SK-N-SH (cell line): ENCODE results near the gene OR52B6. TPM values are rescaled to one million over a fixed set of nuclear protein-coding genes. Genes with fewer than 3 reads are reported as not detected.

Experiments
- CTCF ChIA-PET: fragments of 300-600, 350-600 bp; formaldehyde crosslinking; extraction: SDS; loops from one replicate; lab custom pipeline; 2021; lab: Yijun Ruan, JAX
- POLR2A ChIA-PET: fragments of 350-600 bp; sonication (Branson Sonifier 250); formaldehyde crosslinking; extraction: SDS; loops from one replicate; lab custom pipeline; 2020; ENCODE audit warnings: antibody characterized with exemption, inconsistent platforms; lab: Yijun Ruan, JAX
- DNase-seq: peaks from one replicate; pipeline ENCODE4 v3.0.0; 2012
- H2AFZ ChIP-seq: fragments of 200-600 bp; sonication (generic); 2 replicates; pipeline ENCODE4 v1.8.1; 2016; ENCODE audit warnings: antibody characterized with exemption, mild to moderate bottlenecking, low read depth
- H3F3A ChIP-seq: fragments of 200-600 bp; sonication (generic); replicated peaks from 2 replicates; pipeline ENCODE3; 2016; ENCODE audit warnings: antibody characterized with exemption, mild to moderate bottlenecking; ENCODE audit not compliant: insufficient read depth
- H3K27ac ChIP-seq, 2 experiments: fragments of 200-500 bp in 1 of 2; fragments of 200-600 bp in 1 of 2; sonication (Bioruptor generic) in 1 of 2; sonication (generic), shearing (Covaris generic) in 1 of 2; 2 replicates each; pipeline versions ENCODE4 v1.5.1 to v1.6.1; 2014 to 2016; ENCODE audit warnings: low read depth in 2 of 2, inconsistent platforms in 1 of 2, low read length in 1 of 2, mild to moderate bottlenecking in 1 of 2, mixed read lengths in 1 of 2
- H3K27me3 ChIP-seq: fragments of 200-600 bp; sonication (generic), shearing (Covaris generic); 2 replicates; pipeline ENCODE4 v1.6.1; 2016; ENCODE audit warnings: mixed run types; ENCODE audit not compliant: insufficient read depth
- H3K36me3 ChIP-seq, 2 experiments: fragments of 200-500 bp in 1 of 2; fragments of 200-600 bp in 1 of 2; sonication (Bioruptor generic) in 1 of 2; sonication (generic) in 1 of 2; replicated peaks in 1 of 2; 2 replicates each; pipeline versions ENCODE3 to v1.5.1; 2014 to 2016; ENCODE audit warnings: low read length in 1 of 2, mild to moderate bottlenecking in 1 of 2; ENCODE audit not compliant: insufficient read depth in 2 of 2, control insufficient read depth in 1 of 2
- H3K4me1 ChIP-seq, 2 experiments: fragments of 200-500 bp in 1 of 2; fragments of 200-600 bp in 1 of 2; sonication (Bioruptor generic) in 1 of 2; sonication (generic), shearing (Covaris generic) in 1 of 2; 2 replicates each; pipeline versions ENCODE4 v1.5.1 to v1.6.1; 2014 to 2016; ENCODE audit warnings: low read depth in 1 of 2, low read length in 1 of 2, mixed run types in 1 of 2; ENCODE audit not compliant: insufficient read depth in 2 of 2, control insufficient read depth in 1 of 2
- H3K4me2 ChIP-seq: fragments of 200-600 bp; sonication (generic), shearing (Covaris generic); 2 replicates; pipeline ENCODE4 v1.6.1; 2017; ENCODE audit warnings: mixed run types
- H3K4me3 ChIP-seq, 2 experiments: fragments of 200-500 bp in 1 of 2; fragments of 200-600 bp in 1 of 2; sonication (Bioruptor generic) in 1 of 2; sonication (generic), shearing (Covaris generic) in 1 of 2; 2 replicates each; pipeline versions ENCODE4 v1.5.1 to v1.8.1; 2014 to 2016; ENCODE audit warnings: low read depth in 2 of 2, inconsistent platforms in 1 of 2, low read length in 1 of 2, mild to moderate bottlenecking in 1 of 2, mixed read lengths in 1 of 2, moderate library complexity in 1 of 2
- H3K79me2 ChIP-seq: fragments of 200-600 bp; sonication (generic); 2 replicates; pipeline ENCODE4 v1.8.1; 2017; ENCODE audit warnings: mild to moderate bottlenecking; ENCODE audit not compliant: insufficient read depth
- H3K9ac ChIP-seq: fragments of 200-600 bp; sonication (generic); 2 replicates; pipeline ENCODE4 v1.6.1; 2017; ENCODE audit warnings: mixed run types
- H3K9me2 ChIP-seq: fragments of 200-600 bp; sonication (generic); 2 replicates; pipeline ENCODE4 v1.6.1; 2017; ENCODE audit warnings: mixed run types
- H3K9me3 ChIP-seq: fragments of 200-600 bp; sonication (generic); 2 replicates; pipeline ENCODE4 v1.6.1; 2017; ENCODE audit warnings: mixed run types, mild to moderate bottlenecking, moderate library complexity
- H4K20me1 ChIP-seq: fragments of 200-600 bp; sonication (generic); 2 replicates; pipeline ENCODE4 v1.6.1; 2017; ENCODE audit warnings: mild to moderate bottlenecking, mixed run types; ENCODE audit not compliant: insufficient read depth
- CTCF ChIP-seq: fragments of 200-600 bp; sonication (generic); IDR thresholded peaks from 2 replicates; pipeline ENCODE4 v1.6.1; 2017; ENCODE audit warnings: antibody characterized with exemption, mild to moderate bottlenecking, moderate library complexity
- ELF1 ChIP-seq: IDR thresholded peaks from 2 replicates; pipeline ENCODE4 v1.4.0; 2012
- EZH2phosphoT487 ChIP-seq: fragments of 200-600 bp; sonication (generic); IDR thresholded peaks from 2 replicates; pipeline ENCODE4 v1.6.1; 2017; ENCODE audit warnings: low read depth, mixed run types, mild to moderate bottlenecking, antibody characterized with exemption, moderate library complexity, borderline replicate concordance
- FOXM1 ChIP-seq: IDR thresholded peaks from 2 replicates; pipeline ENCODE4 v1.4.0; 2012; ENCODE audit warnings: low read depth, mild to moderate bottlenecking
- GABPA ChIP-seq: IDR thresholded peaks from 2 replicates; pipeline ENCODE4 v1.4.0; 2012; ENCODE audit warnings: low read depth, mild to moderate bottlenecking
- JUND ChIP-seq: IDR thresholded peaks from 2 replicates; pipeline ENCODE4 v1.4.0; 2012
- MXI1 ChIP-seq: IDR thresholded peaks from 2 replicates; pipeline ENCODE4 v1.6.1; 2012; ENCODE audit warnings: mild to moderate bottlenecking, low read depth, low read length, improper control_type of control experiment
- NFIC ChIP-seq: IDR thresholded peaks from 2 replicates; pipeline ENCODE4 v1.4.0; 2012; ENCODE audit warnings: borderline replicate concordance
- RXRA ChIP-seq: IDR thresholded peaks from 2 replicates; pipeline ENCODE4 v1.4.0; 2012; ENCODE audit warnings: low read depth, mild to moderate bottlenecking, borderline replicate concordance
- SIN3A ChIP-seq: IDR thresholded peaks from 2 replicates; pipeline ENCODE4 v1.6.1; 2012; ENCODE audit warnings: low read depth, mild to moderate bottlenecking, low read length, moderate library complexity, borderline replicate concordance
- TAF1 ChIP-seq: IDR thresholded peaks from 2 replicates; pipeline ENCODE4 v1.6.1; 2012; ENCODE audit warnings: low read depth, mild to moderate bottlenecking, low read length, moderate library complexity, borderline replicate concordance
- WGBS: methylation state at CpG from one replicate; pipeline ENCODE4 v1.1.6; 2017; ENCODE audit warnings: low lambda C conversion rate; 5-methylcytosine and 5-hydroxymethylcytosine counted together
- polyA plus RNA-seq, 3 experiments: library from polyadenylated mRNA; depleted of rRNA; stranded (reverse); fragments of >200 nt; gene quantifications; 2 replicates each; pipeline ENCODE4 v1.2.3, GENCODE V29; 2012
- TF ChIP-seq, protein P1 (sequence below): IDR thresholded peaks from 2 replicates; pipeline ENCODE4; 2012

OR52B6 gene
- polyA plus RNA-seq, 1 of the 3 experiments (the other 2 are of a cell fraction): not detected

DNA sequence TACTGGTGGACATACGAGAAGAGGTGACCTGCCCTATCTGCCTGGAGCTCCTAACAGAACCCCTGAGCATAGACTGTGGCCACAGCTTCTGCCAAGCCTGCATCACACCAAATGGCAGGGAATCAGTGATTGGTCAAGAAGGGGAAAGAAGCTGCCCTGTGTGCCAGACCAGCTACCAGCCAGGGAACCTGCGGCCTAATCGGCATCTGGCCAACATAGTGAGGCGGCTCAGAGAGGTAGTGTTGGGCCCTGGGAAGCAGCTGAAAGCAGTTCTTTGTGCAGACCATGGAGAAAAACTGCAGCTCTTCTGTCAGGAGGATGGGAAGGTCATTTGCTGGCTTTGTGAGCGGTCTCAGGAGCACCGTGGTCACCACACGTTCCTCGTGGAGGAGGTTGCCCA, 22.6 kb downstream of the OR52B6 start:
- DNase-seq: no peak
- H4K20me1 ChIP-seq: no peaks in the 10 kb centered on the region
- no peak overlapping the region for H3K4me3 ChIP-seq
- CTCF ChIA-PET: interaction anchor here (1.1 kb wide), 1 partner anchor 208 kb away, joined by 3 read pairs; no protein-coding TSS in a partner anchor
- H3K27me3 ChIP-seq: peaks cover 24% of the 10 kb centered on the region
- TF ChIP-seq GABPA (no peak), FOXM1 (no peak), JUND (no peak), MXI1 (no peak)
- POLR2A ChIA-PET: no interaction called here
- no peaks in the 10 kb centered on the region for H3K79me2 ChIP-seq
- H3K36me3 ChIP-seq: no peaks in the 10 kb centered on the region
- H3K4me2 ChIP-seq: no peak overlapping the region
- no peaks in the 10 kb centered on the region for H3K9me2 ChIP-seq
- no peak overlapping the region for H3K27ac ChIP-seq
- 23% methylated on average over 8 of the region's 8 CpGs for WGBS
- peaks cover 8% of the 10 kb centered on the region for H3F3A ChIP-seq
- H3K4me1 ChIP-seq: peaks cover 0 to 3% of the 10 kb centered on the region in 2 experiments; a peak in 1 of 4 replicates
- no peak overlapping the region for H3K9ac ChIP-seq
- H2AFZ ChIP-seq: no peak overlapping the region
- no peaks in the 10 kb centered on the region for H3K9me3 ChIP-seq

DNA sequence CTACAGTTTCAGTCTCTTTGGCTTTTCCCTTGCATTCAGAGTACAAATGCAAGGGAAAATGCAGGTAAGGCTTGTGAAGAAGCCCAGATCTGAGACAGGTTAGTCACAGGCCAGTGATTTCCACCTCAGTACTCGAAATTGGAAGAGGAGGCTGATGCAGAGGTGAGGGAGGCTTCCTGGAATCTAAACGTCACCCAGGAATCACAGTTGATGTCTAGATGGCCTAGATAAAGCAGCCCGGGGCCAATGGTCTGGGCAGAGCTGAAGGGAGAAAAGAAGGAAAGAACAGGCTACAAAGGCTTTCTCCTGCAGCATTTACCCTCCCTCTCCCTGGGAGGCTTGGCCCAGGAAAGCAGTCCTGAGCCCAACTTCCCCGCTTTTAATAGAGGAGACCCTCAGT, 24.2 kb downstream of the OR52B6 start:
- WGBS: 8% methylated on average over 4 of the region's 4 CpGs
- peaks cover 26% of the 10 kb centered on the region for H3K27me3 ChIP-seq
- peaks cover 0 to 3% of the 10 kb centered on the region in 2 experiments; a peak in 1 of 4 replicates for H3K4me1 ChIP-seq
- H3K9ac ChIP-seq: no peak overlapping the region
- ChIA-PET CTCF (no interaction called here), POLR2A (no interaction called here)
- H4K20me1 ChIP-seq: no peaks in the 10 kb centered on the region
- H3K27ac ChIP-seq: no peak overlapping the region
- H3K79me2 ChIP-seq: no peaks in the 10 kb centered on the region
- H3K4me3 ChIP-seq: peak overlapping the region in 1 of 2 experiments; percentile 35; a peak in 1 of 4 replicates
- peak overlapping the region; percentile 73 for H3K4me2 ChIP-seq
- no peaks in the 10 kb centered on the region for H3K36me3 ChIP-seq
- DNase-seq: no peak
- TF ChIP-seq, protein P1, sequence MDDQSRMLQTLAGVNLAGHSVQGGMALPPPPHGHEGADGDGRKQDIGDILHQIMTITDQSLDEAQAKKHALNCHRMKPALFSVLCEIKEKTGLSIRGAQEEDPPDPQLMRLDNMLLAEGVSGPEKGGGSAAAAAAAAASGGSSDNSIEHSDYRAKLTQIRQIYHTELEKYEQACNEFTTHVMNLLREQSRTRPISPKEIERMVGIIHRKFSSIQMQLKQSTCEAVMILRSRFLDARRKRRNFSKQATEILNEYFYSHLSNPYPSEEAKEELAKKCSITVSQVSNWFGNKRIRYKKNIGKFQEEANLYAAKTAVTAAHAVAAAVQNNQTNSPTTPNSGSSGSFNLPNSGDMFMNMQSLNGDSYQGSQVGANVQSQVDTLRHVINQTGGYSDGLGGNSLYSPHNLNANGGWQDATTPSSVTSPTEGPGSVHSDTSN: no peak
- TF ChIP-seq JUND: no peak
- TF ChIP-seq RXRA: no peak
- H3K9me2 ChIP-seq: no peaks in the 10 kb centered on the region
- peaks cover 5% of the 10 kb centered on the region for H3F3A ChIP-seq
- 0 out of 2 replicates have a peak overlapping the region, but pooled peaks have one; percentile 27 for H2AFZ ChIP-seq
- no peaks in the 10 kb centered on the region for H3K9me3 ChIP-seq

DNA sequence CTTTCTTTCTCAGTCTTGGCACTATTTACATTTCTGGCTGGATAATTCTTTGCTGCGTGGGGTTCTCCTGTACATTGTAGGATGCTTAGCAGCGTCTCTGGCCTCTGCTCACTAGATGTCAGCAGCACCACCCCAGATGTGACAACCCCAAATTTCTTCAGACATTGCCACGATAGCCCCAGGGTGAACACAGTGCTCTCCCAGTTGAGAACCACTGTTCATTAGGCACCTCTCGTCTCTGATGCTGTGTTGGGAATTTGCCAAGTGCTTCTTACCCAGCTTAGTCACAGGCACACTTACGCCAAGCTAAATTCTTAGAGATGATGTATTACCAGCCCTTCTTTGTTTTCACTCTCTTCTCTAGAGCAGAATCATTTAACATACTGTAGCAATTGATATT, 25.2 kb downstream of the OR52B6 start:
- no peak overlapping the region for H2AFZ ChIP-seq
- WGBS: 8% methylated on average over 5 of the region's 5 CpGs

More for the DNA sequence above, 25.2 kb downstream of the OR52B6 start:
- H3K27ac ChIP-seq: no peak overlapping the region
- no peak for DNase-seq
- H3K4me2 ChIP-seq: peak overlapping the region; percentile 73
- no peaks in the 10 kb centered on the region for H3F3A ChIP-seq
- peaks cover 35% of the 10 kb centered on the region for H3K27me3 ChIP-seq
- H3K4me3 ChIP-seq: peak overlapping the region in 1 of 2 experiments; percentile 35; a peak in 1 of 4 replicates
- ChIA-PET CTCF (no interaction called here), POLR2A (no interaction called here)
- no peaks in the 10 kb centered on the region for H3K79me2 ChIP-seq
- no peaks in the 10 kb centered on the region for H3K9me3 ChIP-seq
- no peaks in the 10 kb centered on the region for H3K36me3 ChIP-seq
- H3K4me1 ChIP-seq: peaks cover 0 to 3% of the 10 kb centered on the region in 2 experiments; a peak in 1 of 4 replicates
- TF ChIP-seq SIN3A (no peak), NFIC (0 out of 2 replicates have a peak, but pooled peaks have one; percentile 18), CTCF (no peak; the same call in 1 of the 2 replicates), EZH2phosphoT487 (no peak), ELF1 (no peak), TAF1 (no peak)
- no peaks in the 10 kb centered on the region for H4K20me1 ChIP-seq
- H3K9me2 ChIP-seq: no peaks in the 10 kb centered on the region
- no peak overlapping the region for H3K9ac ChIP-seq
